GM21717 (cell line): ENCODE measurements around the gene USP4.

Source experiments
- ATAC-seq: cut with Tn5 transposase; IDR thresholded peaks from one replicate; pipeline ENCODE4 v1.9.1; 2021; ENCODE audit warnings: mild to moderate bottlenecking, moderate library complexity; ENCODE audit not compliant: unreplicated experiment

USP4 gene

DNA sequence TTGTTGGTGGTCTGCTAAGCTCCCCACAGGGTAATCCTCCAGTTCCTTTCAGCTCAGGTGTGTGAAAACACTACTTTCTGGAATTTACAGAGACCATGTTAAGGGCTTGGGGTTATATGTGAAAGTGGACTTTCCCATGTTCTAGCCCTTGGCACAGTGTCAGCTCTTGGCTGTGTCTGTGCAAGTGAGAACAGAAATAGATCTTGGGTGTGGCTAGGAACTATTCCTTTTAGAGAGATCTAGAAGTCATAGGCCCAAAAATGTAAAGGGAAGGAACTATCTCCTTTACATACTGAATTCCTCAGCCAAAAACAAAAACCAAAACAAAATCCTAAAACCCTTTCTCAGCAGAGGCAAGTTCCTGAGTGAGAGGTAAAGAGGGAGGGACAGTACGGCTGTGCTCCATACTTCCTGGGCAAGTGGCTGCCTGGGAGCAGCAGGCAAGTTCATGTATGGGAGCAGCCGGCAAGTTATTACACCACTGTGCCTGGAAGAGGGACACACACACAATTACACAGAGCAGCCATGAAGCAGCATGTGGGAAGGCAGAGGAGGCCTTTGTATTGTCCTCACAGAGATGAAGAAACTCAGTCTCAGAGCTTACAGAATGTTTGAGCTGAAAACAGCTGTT is 43.0 kb downstream of the USP4 start:
- ATAC-seq, result no peak

DNA sequence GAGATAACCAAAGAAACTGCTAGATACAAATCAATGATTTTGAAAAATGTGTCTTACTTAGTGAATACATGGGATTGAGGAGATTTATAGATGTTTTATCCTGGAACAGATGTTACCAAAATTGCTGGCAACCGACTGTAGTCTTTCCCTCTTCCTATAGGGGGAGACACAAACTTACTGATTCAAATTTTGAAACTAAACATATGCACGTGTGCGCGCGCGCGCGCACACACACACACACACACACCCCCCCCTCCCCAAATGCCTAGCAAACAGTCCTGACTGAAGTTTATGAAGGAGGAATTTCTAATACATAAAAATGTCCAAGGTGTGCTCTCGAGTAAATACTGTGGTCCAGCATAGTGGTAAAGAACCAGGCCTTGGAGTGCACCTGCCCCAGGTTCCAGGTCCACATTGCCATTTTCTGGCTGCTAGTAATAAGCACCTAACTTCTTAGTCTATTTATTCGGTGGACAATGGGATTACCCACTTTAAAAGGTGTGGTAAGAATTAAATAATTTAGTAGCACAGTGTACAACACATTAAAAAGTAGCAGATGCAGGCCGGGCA is 44.3 kb downstream of the USP4 start:
- ATAC-seq, result no peak

- no peak for ATAC-seq
Observed at GRCh38 chr3:49294343-49294742, 45.5 kb downstream of the USP4 start.

DNA sequence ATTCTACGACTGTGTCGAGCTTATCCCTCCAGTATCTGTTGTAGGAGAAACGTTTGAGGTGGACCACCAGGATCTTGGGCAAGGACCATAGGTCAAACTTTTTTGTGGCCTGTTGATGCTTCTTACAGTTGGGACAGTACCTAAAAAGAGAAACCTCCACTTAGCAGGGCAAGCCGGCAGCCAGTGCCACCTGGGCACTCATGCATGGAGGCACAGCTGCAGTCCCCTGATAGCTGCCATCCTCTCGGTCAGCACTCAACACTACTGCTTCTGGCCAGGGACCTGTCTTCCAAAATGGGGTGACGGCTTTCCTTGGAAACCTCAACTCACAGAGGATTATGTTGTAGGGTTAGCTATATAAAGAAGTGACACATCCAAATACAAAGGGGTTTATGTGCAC is 55.9 kb downstream of the USP4 start:
- no peak for ATAC-seq

- no peak for ATAC-seq
Observed at GRCh38 chr3:49279376-49279775, 60.5 kb downstream of the USP4 start.

GRCh38 chr3:49278548-49278947 is 61.3 kb downstream of the USP4 start:
- no peak for ATAC-seq

- no peak for ATAC-seq
Observed at GRCh38 chr3:49277383-49277775, 62.5 kb downstream of the USP4 start.

GRCh38 chr3:49276475-49277382 is 63.1 kb downstream of the USP4 start, which contains the start of gene C3orf62:
Gene C3orf62, minus strand, starts transcription at chr3:49277232. Its CDS starts 360 bp downstream, at chr3:49276872.
- no peak for ATAC-seq

GRCh38 chr3:49273825-49274532 is 65.9 kb downstream of the USP4 start:
- no peak for ATAC-seq

DNA sequence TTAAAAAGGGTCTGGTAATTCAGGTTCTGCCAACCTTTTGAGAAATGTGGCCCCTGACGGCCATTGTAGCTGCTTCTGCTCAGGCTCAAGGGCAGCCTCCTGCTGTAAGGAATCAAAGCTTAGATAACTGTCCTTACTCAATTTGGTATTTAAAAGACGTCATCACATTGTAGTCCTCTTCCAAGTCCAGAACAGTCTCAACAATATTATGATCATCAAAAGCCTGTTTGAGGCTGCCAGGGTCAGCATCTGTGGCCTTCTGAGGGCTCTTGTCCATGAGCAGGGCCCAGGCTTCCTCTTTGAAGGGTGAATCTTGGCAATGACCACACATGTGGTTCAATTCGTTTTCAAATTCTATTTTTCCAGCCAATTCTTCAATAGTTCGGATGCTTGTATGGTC is 68.8 kb downstream of the USP4 start:
- ATAC-seq, result no peak

- ATAC-seq, result no peak
Observed at GRCh38 chr3:49270156-49270500, 69.7 kb downstream of the USP4 start.

DNA sequence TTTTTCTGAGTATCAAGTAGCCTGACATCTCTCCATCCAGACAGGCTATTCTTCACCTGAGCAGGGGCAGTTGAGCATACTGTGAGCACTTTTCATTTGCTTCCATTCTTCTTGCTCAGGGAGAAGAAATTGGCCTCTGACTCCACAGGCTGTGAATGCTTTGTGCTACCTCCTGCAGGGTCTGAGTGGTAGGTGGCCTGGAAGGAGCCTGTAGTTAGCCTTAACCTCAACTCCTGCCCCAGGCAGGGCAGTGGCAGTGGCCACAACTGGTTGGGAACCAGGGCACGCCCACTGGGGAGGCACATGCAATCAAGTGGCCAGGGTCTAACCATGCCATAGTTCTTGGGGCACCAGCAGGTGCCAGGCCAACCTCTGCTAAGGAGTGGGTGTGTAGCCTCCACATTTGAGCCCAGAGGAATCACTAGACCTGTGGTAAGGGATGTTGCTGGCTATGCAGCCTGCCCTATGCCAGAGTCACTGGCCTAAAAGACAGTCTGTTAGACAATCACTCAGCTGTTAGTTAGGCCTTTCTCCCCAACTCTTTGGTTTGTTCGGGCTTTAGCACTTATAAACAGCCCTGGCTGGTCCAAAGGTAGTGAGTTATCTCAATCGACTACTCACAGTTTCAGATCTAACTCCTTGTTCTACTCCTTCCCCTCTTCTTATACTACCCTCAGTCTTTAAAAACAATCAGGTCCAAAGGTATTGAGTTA is 70.3 kb downstream of the USP4 start:
- ATAC-seq, result no peak

GRCh38 chr3:49266410-49267095 is 73.3 kb downstream of the USP4 start:
- no peak for ATAC-seq

GRCh38 chr3:49265661-49266386 is 74.0 kb downstream of the USP4 start:
- no peak for ATAC-seq

GRCh38 chr3:49263159-49263889 is 76.5 kb downstream of the USP4 start:
- ATAC-seq, result no peak

DNA sequence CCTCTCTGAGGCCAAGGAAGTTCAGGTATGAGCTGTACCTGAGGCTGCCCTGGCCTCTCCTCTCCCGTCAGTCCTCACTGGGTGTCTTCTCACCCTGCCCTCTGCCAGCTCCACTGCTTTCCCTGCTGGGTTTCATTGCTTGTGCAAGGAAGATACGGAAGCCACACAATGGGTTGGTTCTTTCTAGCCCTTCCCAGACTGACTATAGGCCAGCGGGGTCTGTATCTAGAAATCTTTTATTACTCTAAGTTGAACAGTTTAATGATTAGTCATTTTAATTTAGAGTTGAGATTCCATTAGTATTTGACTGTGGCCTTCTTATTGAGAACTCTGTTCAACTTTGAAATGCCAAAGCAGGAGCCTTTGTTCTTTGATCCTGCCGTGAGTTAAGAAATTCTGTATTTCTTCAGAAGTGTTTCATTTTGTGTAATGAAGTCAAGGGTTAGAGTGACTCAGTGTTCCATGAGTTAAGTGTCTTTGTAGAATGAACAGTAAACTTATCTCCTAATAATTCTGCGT is 79.0 kb downstream of the USP4 start:
- no peak for ATAC-seq

DNA sequence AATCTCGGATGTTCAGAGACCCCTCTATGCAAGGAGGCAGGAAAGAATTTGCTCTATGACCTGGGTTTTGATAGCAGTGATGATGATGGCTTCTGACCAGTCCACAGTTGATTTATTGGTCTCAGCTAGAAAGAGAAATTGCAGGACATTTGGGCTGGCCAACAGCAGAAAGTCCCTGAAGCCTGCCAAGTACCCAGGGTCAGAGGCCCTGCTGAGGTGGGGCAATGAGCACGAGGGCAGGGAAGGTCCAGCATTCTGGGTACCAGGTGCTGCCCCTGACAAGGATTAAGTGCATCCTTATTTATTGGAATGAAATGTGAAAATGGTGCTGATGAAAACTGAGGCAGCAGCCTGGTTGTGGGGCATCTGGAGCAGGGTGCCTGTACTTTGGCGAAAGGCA is 82.7 kb downstream of the USP4 start:
- ATAC-seq, result no peak

DNA sequence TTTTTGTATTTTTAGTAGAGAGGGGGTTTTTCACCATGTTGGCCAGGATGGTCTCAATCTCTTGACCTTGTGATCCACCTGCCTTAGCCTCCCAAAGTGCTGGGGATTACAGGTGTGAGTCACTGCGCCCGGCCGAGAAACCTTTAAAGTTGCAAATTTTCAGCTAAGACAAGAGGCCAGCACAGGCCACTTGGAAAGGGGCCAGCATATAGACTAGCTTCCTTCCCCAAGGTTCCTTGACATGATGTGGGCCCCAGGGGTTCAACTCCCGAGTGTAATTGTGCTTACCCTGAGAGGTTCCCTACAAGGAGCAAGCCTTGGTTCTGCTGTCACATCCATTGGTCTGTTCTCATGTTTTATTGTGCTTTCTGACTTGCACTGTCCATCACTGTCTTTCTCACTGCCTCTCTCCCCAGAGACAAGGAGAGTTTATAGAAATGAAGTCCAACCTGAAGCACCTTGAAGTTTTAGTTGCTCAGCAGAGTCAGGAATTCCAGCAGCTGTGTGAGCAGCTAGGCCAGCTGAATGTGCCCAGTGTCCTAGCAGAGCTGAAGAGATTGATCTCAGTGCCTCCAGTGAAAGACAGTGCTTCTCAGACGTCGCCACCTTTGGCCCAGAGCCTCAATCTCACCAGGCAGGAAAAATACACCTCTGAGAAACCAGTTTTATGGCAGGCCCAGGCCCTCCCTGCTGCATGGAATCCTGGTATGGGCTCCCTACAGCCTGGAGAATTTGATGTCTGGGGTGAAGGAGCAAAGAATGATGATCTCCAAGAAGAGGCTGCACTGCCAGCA is 83.9 kb downstream of the USP4 start:
- ATAC-seq, result no peak
